Endodermal cell (in vitro differentiated cells): ENCODE measurements around the gene ITPK1. TPM values are rescaled to one million over a fixed set of nuclear protein-coding genes. Genes with fewer than 3 reads are reported as not detected.

Experiments
- DNase-seq: peaks from one replicate; pipeline ENCODE4 v3.0.0-alpha.2; 2017
- H3K27ac ChIP-seq: 2 replicates; pipeline ENCODE4 v1.5.1; 2013; ENCODE audit warnings: mild to moderate bottlenecking, low read depth, low read length, moderate library complexity
- H3K27me3 ChIP-seq: 2 replicates; pipeline ENCODE4 v1.6.1; 2013; ENCODE audit warnings: mild to moderate bottlenecking, low read length, moderate library complexity; ENCODE audit not compliant: insufficient read depth, control insufficient read depth, poor library complexity, severe bottlenecking
- H3K36me3 ChIP-seq: 2 replicates; pipeline ENCODE4 v1.7.0; 2013; ENCODE audit warnings: mild to moderate bottlenecking, low read length, moderate library complexity; ENCODE audit not compliant: control insufficient read depth, insufficient read depth
- H3K4me1 ChIP-seq: one replicate; pipeline ENCODE4 v1.7.0; 2013; ENCODE audit warnings: low read length; ENCODE audit not compliant: control insufficient read depth, insufficient read depth
- H3K4me3 ChIP-seq: 2 replicates; pipeline ENCODE4 v1.5.1; 2013; ENCODE audit warnings: mild to moderate bottlenecking, low read length, moderate library complexity
- H3K9ac ChIP-seq: 2 replicates; pipeline ENCODE4 v1.6.1; 2013; ENCODE audit warnings: mild to moderate bottlenecking, low read length, moderate library complexity; ENCODE audit not compliant: poor library complexity, severe bottlenecking; ENCODE audit errors: extremely low read depth
- H3K9me3 ChIP-seq: 2 replicates; pipeline ENCODE4 v1.6.1; 2013; ENCODE audit warnings: mild to moderate bottlenecking, low read length, moderate library complexity; ENCODE audit not compliant: control insufficient read depth
- H3K27ac Mint-ChIP-seq: 2 replicates; pipeline ENCODE4 v1.8.0; 2020; ENCODE audit warnings: mixed read lengths
- H3K27me3 Mint-ChIP-seq: 2 replicates; pipeline ENCODE4 v1.8.0; 2021; ENCODE audit warnings: mild to moderate bottlenecking, mixed read lengths; ENCODE audit not compliant: insufficient read depth
- H3K36me3 Mint-ChIP-seq: 2 replicates; pipeline ENCODE4 v1.8.0; 2020; ENCODE audit warnings: low read depth, mixed read lengths
- H3K4me1 Mint-ChIP-seq: 2 replicates; pipeline ENCODE4 v1.8.0; 2020; ENCODE audit warnings: mixed read lengths
- H3K4me3 Mint-ChIP-seq: 2 replicates; pipeline ENCODE4 v1.8.0; 2020; ENCODE audit warnings: mild to moderate bottlenecking, moderate library complexity, mixed read lengths
- H3K9me3 Mint-ChIP-seq: 2 replicates; pipeline ENCODE4 v1.8.0; 2020; ENCODE audit warnings: mild to moderate bottlenecking, mixed read lengths
- WGBS, 2 experiments: methylation state at CpG; one replicate each; pipeline versions ENCODE4 v1.1.5 to v1.1.7; 2013; ENCODE audit warnings: missing lambda C conversion rate in 2 of 2, mixed read lengths in 1 of 2; ENCODE audit not compliant: insufficient coverage in 1 of 2, insufficient read length in 1 of 2; 5-methylcytosine and 5-hydroxymethylcytosine counted together
- total RNA-seq, 2 donors: library from RNA; stranded (reverse); fragmentation: NEBNext Ultra II Directional in 1 of 2; extraction: Animal tissue kit (Norgen Biotek cat#: 25700) in 1 of 2; gene quantifications; 2 replicates in 1 of 2; 3 replicates in 1 of 2; pipeline ENCODE4 v1.2.1, GENCODE V29; 2021
- TF ChIP-seq, protein P1 (sequence below): fragments of 200-600 bp; sonication (generic); conservative IDR thresholded peaks from 2 replicates; pipeline ENCODE4 v1.5.0; 2021; ENCODE audit warnings: antibody characterized with exemption, mild to moderate bottlenecking

ITPK1 gene
- total RNA-seq, 2 donors from 2014 or later = 59.9 to 66.9 TPM

DNA sequence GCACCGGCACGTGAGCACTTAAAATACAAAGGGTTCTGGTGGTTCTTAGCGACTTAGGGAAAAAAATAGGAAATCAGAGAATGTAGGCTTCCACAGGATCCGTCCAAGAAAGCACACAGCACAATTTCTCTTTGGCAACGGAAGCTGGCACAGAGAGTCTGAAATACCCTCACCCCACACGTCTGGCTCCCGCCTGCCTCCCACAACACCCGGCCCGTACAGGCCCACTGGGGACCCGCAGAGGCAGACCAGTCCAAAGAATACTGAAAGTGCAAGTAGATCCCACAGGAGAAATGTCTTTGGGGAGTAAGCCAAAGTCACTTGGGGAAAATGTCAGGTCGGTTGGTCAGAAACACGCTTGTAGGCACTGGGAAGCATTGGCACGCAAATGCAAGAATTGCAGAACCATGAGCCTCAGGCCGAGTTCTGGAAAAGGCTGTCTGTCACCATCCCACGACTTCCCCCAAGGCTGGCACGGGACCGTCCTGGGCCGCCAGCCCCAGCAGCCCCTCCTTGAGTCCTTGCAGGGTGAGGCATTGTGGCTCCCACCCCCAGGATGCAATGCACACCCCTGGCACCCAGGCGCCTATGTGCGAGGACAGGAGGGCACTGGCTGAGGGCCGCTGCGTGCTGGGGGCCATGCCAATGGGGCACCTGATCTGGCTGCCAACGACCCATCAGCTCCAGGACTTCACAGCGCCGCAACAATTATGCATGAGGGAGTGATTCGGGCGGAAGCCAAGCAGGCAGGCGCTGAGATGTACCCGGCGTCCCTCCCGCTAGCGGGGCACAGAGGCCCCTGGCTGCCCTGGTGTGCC, 163.0 kb downstream of the ITPK1 start:
- WGBS, 2 experiments = 93 to 95% methylated on average over 28 to 32 of the region's 32 CpGs
- Mint-ChIP-seq H3K4me3 (no peak overlapping the region), H3K27ac (no peak overlapping the region), H3K4me1 (no peaks in the 10 kb centered on the region), H3K27me3 (no peaks in the 10 kb centered on the region), H3K9me3 (no peaks in the 10 kb centered on the region), H3K36me3 (peaks cover 7% of the 10 kb centered on the region)
- TF ChIP-seq, protein P1, sequence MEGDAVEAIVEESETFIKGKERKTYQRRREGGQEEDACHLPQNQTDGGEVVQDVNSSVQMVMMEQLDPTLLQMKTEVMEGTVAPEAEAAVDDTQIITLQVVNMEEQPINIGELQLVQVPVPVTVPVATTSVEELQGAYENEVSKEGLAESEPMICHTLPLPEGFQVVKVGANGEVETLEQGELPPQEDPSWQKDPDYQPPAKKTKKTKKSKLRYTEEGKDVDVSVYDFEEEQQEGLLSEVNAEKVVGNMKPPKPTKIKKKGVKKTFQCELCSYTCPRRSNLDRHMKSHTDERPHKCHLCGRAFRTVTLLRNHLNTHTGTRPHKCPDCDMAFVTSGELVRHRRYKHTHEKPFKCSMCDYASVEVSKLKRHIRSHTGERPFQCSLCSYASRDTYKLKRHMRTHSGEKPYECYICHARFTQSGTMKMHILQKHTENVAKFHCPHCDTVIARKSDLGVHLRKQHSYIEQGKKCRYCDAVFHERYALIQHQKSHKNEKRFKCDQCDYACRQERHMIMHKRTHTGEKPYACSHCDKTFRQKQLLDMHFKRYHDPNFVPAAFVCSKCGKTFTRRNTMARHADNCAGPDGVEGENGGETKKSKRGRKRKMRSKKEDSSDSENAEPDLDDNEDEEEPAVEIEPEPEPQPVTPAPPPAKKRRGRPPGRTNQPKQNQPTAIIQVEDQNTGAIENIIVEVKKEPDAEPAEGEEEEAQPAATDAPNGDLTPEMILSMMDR = no peak
- Histone ChIP-seq H3K9me3 (no peaks in the 10 kb centered on the region), H3K27me3 (no peaks in the 10 kb centered on the region), H3K4me1 (no peaks in the 10 kb centered on the region), H3K4me3 (no peak overlapping the region), H3K27ac (no peak overlapping the region), H3K36me3 (peaks cover 9% of the 10 kb centered on the region), H3K9ac (no peak overlapping the region)
- no peak for DNase-seq

DNA sequence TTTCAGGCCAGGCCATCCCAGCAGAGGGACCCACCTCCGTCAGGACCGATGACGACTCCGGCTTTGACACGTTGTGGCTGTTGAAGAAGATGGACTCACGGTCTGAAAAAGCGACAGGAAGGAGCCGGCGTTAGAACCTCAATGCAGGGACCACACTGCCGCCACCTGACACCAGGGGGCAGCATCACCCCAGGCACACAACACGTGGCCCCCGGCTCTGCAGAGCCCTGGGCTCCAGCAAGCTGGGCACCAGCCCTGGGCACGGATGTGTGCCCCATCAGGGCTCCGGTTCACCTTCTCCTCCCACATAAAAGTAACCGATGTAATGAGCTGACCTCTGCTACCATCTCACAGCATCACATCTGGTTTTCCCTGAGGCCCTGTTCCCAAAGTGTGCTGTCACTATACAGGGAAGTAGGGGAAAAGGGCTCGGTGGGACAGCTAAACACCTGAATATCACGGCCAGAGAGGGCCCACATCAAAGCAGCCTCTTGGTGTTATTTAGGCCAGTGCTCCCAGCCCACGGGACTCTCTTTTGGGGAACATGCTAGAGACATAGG, 163.7 kb downstream of the ITPK1 start:
- Mint-ChIP-seq H3K27ac (no peak overlapping the region), H3K9me3 (no peaks in the 10 kb centered on the region), H3K27me3 (no peaks in the 10 kb centered on the region), H3K36me3 (peaks cover 9% of the 10 kb centered on the region), H3K4me3 (no peak overlapping the region), H3K4me1 (no peaks in the 10 kb centered on the region)
- Histone ChIP-seq H3K9me3 (no peaks in the 10 kb centered on the region), H3K9ac (no peak overlapping the region), H3K27me3 (no peaks in the 10 kb centered on the region), H3K27ac (no peak overlapping the region), H3K4me1 (no peaks in the 10 kb centered on the region), H3K36me3 (peaks cover 9% of the 10 kb centered on the region), H3K4me3 (no peak overlapping the region)
- TF ChIP-seq, protein P1 = peak; percentile 95
- 54 to 56% methylated on average over 16 to 18 of the region's 18 CpGs for WGBS, 2 experiments
- DNase-seq = peak; percentile 93

DNA sequence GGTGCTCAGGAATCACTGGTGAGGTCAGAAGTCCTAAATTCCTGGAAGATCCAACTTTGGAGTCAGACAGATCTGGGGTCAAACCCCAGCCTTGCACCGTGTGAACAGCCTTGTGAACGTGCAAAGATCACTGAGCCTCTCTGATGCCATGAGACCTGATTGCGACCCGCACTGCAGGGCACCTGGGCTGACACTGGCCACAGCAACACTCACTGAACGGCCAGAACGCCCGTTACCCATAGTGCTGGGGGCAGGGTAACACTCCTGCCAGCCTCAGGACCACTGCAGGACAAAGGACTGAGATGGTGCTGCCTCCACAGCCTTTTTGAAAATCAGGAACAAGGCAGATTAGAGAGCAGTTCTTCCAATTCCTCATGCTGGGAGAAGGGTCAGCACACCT, 164.5 kb downstream of the ITPK1 start:
- H3K36me3 Mint-ChIP-seq = peaks cover 11% of the 10 kb centered on the region
- 90 to 94% methylated on average over 3 to 7 of the region's 7 CpGs for WGBS, 2 experiments
- no peaks in the 10 kb centered on the region for H3K4me1 Mint-ChIP-seq
- H3K9me3 ChIP-seq = no peaks in the 10 kb centered on the region
- H3K27ac Mint-ChIP-seq = peak overlapping the region; percentile 5
- H3K4me1 ChIP-seq = no peaks in the 10 kb centered on the region
- H3K9me3 Mint-ChIP-seq = no peaks in the 10 kb centered on the region
- H3K27me3 ChIP-seq = no peaks in the 10 kb centered on the region
- no peaks in the 10 kb centered on the region for H3K27me3 Mint-ChIP-seq
- DNase-seq = no peak
- peaks cover 9% of the 10 kb centered on the region for H3K36me3 ChIP-seq
- no peak overlapping the region for H3K9ac ChIP-seq
- H3K4me3 ChIP-seq = no peak overlapping the region
- no peak overlapping the region for H3K27ac ChIP-seq
- H3K4me3 Mint-ChIP-seq = no peak overlapping the region
- TF ChIP-seq, protein P1 = no peak
